ENCODE results near the gene AP5S1. TPM values are rescaled to one million over a fixed set of nuclear protein-coding genes. Genes with fewer than 3 reads are reported as not detected.
"Not testable (repeated sequence)": the region's sequence is repeated elsewhere in the genome, so short reads cannot be mapped to it uniquely, and the experiment has no call there.

The AP5S1 gene
- total RNA-seq, 1 experiment from 2014 or later, result 13.8 TPM

DNA sequence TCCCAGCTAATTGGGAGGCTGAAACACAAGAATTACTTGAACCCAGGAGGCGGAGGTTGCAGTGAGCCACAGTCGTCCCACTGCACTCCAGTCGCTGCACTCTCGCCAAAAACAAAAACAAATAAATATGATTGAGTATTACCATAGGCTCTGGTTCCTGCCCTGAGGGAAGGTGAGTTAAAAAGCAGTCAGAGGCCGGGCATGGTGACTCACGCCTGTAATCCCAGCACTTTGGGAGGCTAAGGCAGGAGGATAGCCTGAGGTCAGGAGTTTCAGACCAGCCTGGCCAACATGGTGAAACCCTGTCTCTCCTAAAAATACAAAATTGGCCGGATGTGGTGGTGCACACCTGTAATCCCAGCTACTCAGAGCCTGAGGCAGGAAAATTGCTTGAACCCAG lies 19.9 kb downstream of the AP5S1 start:
- DNase-seq (ENCODE audit: extremely low read depth, low read depth), result not testable (repeated sequence)

GRCh38 chr20:3842348-3842930 lies 22.1 kb downstream of the AP5S1 start:
- no peak for DNase-seq (ENCODE audit: extremely low read depth, low read depth)

DNA sequence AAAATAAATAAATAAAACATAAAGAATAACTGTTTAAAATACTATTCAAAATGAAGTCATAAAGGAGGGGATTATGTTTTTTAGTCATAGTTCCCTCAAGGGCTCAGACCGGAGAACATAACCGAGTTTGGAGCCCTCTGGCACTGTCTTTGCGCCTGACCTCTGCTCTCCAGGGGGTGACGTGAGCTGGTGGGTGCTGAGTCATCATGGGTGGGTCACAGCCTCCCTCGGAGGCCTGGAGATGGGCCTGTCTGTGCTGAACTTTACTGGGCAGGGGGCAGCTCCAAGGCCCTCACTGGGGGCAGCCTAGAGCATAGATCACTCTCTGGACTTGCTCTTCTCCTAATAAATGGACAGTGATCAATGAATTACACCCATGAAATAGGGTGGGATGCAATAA lies 23.1 kb downstream of the AP5S1 start:
- no peak for DNase-seq (ENCODE audit: extremely low read depth, low read depth)

DNA sequence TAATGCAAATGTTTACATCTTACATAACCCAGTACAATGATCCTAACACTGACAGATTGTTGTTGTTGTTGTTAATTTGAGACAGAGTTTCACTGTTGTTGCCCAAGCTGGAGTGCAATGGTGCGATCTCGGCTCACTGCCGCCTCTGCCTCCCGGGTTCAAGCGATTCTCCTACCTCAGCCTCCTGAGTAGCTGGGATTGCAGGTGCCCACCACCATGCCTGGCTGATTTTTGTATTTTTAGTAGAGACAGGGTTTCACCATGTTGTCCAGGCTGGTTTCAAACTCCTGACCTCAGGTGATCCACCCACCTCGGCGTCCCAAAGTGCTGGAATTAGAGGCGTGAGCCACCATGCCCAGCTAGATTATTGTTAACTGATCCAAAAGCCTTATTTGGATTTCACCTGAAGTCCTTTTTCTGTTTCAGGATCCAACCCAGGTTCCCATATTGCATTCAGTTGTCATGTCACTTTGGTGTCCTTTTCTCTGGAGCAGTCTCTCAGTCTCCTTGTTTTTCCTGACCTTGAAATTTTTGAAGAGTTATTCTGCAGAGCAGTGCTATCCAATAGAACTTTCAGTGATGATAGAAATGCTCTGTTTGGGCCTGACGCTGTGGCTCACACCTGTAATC lies 23.8 kb downstream of the AP5S1 start:
- not testable (repeated sequence) for DNase-seq (ENCODE audit: extremely low read depth, low read depth)

DNA sequence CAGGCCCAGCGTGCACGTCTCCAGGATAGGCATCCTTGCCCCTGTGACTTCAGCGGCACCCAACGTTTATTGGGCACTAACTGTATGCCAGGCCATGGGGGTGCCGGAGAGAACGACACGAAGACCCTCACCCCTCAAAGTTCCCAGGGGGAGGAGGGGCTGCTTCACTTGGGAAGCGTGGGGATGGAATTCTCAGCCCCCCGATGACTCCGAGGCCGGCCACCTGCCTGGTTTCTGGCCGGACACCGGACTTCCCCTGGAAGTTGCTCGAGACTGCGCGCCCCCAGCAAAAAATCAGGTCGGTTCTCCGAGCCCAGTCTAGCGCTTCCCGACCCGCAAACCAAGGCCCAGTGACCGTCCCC lies 26.0 kb downstream of the AP5S1 start:
- no peak for DNase-seq (ENCODE audit: extremely low read depth, low read depth)

- peak; percentile 72 for DNase-seq (ENCODE audit: extremely low read depth, low read depth)
Observed at GRCh38 chr20:3846740-3847428, 26.5 kb downstream of the AP5S1 start, which contains the start of gene MAVS. TSS of gene MAVS (plus strand) at chr20:3846834. CDS start at chr20:3854625, 7,791 bp downstream.

GRCh38 chr20:3847429-3847940 lies 27.1 kb downstream of the AP5S1 start:
- DNase-seq (ENCODE audit: extremely low read depth, low read depth), result no peak

DNA sequence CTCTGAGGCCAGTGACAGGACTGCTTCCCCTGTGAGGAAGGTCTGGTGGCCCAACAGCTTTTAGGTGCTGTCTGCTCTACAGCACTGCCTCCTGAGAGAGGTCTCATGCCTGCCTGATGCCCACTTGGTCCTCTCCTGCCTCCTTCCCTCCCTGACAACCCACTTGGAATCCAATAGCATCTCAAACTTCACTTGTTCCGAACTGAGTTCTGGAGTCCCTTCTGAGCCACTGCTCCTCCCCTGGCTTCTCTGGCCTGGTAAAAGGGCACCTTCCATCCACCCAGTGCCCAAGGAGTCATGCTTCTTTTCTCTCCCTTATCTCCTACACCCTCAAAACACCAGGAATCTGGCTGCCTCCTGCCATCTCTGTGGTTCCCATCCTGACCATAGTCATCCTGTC lies 28.2 kb downstream of the AP5S1 start:
- DNase-seq (ENCODE audit: extremely low read depth, low read depth), result no peak

DNA sequence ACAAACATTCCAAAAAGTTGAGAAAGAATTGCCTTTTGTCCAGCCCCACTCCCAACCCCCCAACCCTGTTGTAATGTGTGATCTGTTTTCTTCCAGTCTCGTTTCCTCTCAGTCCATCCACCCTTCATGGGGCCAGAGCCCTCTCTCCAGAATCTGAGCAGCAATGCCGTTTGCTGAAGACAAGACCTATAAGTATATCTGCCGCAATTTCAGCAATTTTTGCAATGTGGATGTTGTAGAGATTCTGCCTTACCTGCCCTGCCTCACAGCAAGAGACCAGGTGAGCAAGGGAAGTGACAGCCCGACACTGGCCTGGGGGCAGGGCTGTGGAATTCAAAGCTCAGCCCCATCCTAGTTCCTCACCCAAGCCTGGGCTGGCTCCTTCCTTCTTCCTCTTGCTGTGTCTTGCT lies 34.1 kb downstream of the AP5S1 start:
- DNase-seq (ENCODE audit: extremely low read depth, low read depth), result no peak

DNA sequence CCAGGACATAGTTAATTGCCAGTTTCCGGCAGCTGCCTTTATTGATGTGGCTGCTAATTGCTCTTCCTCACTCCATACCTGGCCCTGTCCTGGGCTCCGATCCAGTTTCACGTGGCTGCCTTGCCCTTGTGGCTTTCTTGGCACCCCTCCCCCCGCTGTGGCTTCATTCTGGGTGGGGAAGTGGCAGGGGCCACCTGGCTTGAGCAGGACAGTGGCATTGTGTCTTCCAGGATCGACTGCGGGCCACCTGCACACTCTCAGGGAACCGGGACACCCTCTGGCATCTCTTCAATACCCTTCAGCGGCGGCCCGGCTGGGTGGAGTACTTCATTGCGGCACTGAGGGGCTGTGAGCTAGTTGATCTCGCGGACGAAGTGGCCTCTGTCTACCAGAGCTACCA lies 37.1 kb downstream of the AP5S1 start:
- DNase-seq (ENCODE audit: extremely low read depth, low read depth), result no peak

GRCh38 chr20:3858689-3859088 lies 38.3 kb downstream of the AP5S1 start:
- no peak for DNase-seq (ENCODE audit: extremely low read depth, low read depth)

GRCh38 chr20:3861191-3861590 lies 40.8 kb downstream of the AP5S1 start:
- DNase-seq (ENCODE audit: extremely low read depth, low read depth), result no peak

- DNase-seq (ENCODE audit: extremely low read depth, low read depth), result no peak
Observed at GRCh38 chr20:3862333-3862732, 42.0 kb downstream of the AP5S1 start.

DNA sequence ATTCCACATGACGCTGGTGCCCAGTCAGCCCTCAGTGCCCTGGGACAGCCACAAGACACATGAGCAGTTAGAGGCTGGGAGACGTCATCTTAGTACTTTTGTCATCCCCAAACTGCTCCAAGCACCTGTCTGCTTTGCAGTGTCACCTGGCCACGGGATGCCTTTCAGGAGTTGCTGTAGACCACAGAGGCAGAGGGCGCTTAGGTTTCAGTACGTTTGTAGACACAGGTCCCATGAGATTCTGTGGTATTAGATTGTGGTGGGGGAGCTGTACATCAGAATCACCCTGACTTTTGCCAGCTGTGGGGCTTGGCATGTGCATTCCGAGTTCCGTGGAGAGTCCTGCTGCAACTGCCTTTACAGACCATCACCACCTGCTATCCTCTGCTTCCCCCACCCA lies 43.0 kb downstream of the AP5S1 start:
- no peak for DNase-seq (ENCODE audit: extremely low read depth, low read depth)

- no peak for DNase-seq (ENCODE audit: extremely low read depth, low read depth)
Observed at GRCh38 chr20:3864518-3864917, 44.2 kb downstream of the AP5S1 start.

GRCh38 chr20:3865152-3865886 lies 45.0 kb downstream of the AP5S1 start:
- no peak for DNase-seq (ENCODE audit: extremely low read depth, low read depth)

- DNase-seq (ENCODE audit: extremely low read depth, low read depth), result no peak
Observed at GRCh38 chr20:3865887-3866407, 45.6 kb downstream of the AP5S1 start.

- DNase-seq (ENCODE audit: extremely low read depth, low read depth), result no peak
Observed at GRCh38 chr20:3866464-3866863, 46.1 kb downstream of the AP5S1 start.

GRCh38 chr20:3867802-3868201 lies 47.5 kb downstream of the AP5S1 start:
- DNase-seq (ENCODE audit: extremely low read depth, low read depth), result no peak

GRCh38 chr20:3869839-3870634 lies 49.7 kb downstream of the AP5S1 start:
- no peak for DNase-seq (ENCODE audit: extremely low read depth, low read depth)
